Measurements from ENCODE around the gene PPARD.

The PPARD gene

DNA sequence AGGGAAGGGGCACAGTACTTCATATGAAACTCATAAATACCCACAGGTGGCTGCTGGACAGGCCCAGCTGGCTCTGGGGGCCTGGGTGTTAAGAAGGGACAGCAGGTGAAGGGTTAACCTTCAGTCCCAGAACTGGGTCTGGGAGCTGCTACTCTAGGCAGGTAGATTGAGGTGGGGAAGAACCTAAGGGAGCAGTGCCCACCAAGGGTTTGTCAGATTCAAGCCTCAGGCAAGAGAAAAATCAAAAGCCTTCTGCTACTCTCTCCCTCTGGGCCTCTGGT is 131.4 kb downstream of the PPARD start:
- no peak for DNase-seq

DNA sequence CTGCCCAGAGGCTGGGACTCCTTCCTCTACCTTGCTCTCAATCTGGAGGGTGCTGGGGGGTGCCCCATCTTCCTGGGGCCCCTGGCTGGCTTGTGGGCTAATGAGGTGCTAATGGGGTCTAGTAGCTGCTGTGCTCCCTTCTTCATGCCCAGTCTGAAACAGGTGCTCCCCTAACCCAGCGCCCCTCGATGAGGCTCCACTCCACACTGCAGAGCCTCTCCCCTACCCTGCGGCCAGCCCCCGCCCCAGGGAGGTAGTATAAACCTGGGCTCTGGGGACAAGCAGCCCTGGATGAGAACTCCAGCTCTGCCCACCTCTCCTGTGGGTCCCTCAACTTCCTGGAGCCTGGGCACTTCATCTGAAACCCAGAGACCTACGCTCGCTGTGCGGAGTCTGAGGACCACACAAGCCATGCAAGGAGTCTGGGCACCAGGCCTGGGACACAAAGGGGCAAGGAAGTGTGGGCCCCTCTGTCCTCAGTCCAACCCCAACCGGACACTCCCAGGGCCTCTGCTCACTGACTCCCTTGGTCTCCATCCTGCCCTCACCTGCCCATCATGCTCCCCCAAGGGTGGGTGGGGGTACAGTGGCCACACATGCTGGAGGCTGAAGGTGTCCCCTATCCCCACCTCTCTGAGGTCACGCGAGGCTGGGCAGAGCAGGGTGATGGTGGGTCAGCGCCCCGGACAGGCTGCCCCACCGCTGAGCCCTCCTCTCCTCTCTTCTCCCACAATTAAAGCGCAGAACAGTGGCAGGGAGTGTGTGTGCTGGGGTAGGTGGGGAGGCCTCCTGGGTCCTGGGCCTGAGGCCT is 132.0 kb downstream of the PPARD start:
- no peak for DNase-seq

DNA sequence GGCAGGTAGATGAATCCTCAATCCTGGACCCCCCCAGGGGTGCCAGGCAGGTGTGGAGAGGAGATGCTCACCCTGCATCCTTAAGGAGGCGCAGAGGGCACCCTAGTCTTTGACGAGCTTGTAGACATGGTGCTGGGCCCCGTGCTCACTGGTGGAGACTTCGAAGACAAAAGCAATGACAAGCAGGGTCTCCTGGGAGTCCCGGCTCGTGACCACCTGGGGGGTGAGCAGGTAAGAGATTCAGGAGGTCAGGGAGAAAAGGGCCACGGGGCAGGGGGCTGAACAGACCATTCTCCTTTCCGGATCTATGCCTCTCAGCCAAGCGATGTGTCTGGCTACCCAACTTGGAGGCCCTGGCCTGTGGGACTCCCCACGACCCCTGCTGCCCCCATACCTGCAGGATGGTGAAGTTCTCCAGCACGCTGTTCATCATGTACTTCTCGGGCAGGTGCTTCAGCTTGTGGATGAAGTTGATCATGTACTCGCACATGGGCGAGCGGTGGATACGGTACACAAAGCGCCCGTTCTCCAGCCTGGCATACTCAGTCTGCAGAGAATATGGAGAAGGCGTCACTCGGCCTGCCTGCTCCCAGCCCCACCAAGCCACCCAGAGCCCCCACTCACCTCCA is 132.7 kb downstream of the PPARD start:
- DNase-seq: no peak

DNA sequence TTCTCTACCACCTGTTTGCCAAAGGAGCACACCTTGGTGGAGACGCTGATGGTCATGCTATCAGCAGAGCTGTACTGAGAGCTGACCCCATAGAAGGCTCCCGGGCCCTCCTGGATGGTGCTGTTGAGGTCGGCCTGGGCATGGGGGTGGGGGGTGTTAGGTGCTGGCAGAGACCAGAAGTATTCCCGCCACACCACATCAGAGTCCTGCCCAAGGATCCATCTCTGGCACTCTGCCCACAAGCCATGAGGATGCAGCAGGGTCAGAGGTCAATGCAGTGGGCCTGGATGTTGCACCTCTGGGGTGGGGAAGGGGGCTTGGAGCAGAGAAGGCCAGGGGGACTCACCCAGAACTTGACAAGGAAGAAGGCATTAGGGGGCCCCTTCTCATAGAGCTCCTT is 133.2 kb downstream of the PPARD start:
- no peak for DNase-seq

DNA sequence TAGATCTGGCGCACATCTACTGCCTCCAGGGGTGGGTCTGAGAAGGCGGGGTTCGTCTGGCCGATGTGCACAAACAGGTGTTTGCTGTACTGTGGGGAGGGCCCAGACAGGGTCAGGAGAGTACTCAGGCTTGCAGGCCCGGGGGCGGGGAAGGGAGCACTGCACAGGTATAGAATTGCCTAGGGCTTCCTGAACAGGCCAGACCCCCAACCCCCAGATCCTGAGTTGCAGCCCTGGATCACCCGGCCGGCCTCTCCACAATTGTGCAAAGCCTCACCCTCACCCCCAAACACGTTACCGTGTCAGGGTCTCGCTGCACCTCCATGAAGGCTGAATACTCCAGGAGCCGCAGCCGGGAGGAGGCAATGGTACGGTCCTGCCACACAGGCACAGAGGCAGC is 133.6 kb downstream of the PPARD start:
- DNase-seq: no peak

DNA sequence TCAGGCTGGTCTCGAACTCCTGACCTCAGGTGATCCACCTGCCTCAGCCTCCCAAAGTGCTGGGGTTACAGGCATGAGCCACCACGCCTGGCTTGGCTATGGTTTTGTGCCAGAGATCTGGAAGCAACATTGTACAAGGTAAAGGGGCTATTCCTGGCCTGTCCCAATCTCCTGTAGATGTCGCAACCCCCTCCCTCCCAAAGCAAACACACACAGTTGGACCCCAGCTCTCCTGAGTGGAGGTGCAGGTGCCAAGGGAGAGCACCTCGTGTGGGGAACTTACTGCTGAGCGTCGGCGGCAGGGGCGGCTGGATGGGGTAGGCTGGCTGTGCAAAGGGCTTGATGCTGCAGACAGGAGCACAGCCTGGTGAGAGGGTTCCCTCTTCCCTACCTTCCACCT is 134.7 kb downstream of the PPARD start:
- no peak for DNase-seq
